Type B pancreatic cell (in vitro differentiated cells): ENCODE measurements around the gene FAIM2. TPM values are rescaled to one million over a fixed set of nuclear protein-coding genes. Genes with fewer than 3 reads are reported as not detected.

Experiments
- DNase-seq: peaks from one replicate; pipeline ENCODE4 v3.0.0; 2021; ENCODE audit warnings: mixed read lengths; ENCODE audit not compliant: unreplicated experiment; ENCODE audit errors: extremely low spot score
- H3K27ac Mint-ChIP-seq: 2 replicates; pipeline ENCODE4 v1.8.0; 2021; ENCODE audit warnings: mild to moderate bottlenecking, mixed read lengths
- H3K27me3 Mint-ChIP-seq: 2 replicates; pipeline ENCODE4 v1.8.0; 2021; ENCODE audit warnings: mixed read lengths
- H3K36me3 Mint-ChIP-seq: 2 replicates; pipeline ENCODE4 v1.8.0; 2021; ENCODE audit warnings: mixed read lengths
- H3K4me1 Mint-ChIP-seq: one replicate; pipeline ENCODE4 v1.8.0; 2021; ENCODE audit warnings: mixed read lengths; ENCODE audit not compliant: unreplicated experiment
- H3K4me3 Mint-ChIP-seq: 2 replicates; pipeline ENCODE4 v1.8.0; 2021; ENCODE audit warnings: mild to moderate bottlenecking, mixed read lengths
- H3K9me3 Mint-ChIP-seq: 2 replicates; pipeline ENCODE4 v1.8.0; 2021; ENCODE audit warnings: mixed read lengths
- CTCF ChIP-seq: fragments of 200-600 bp; sonication (generic); conservative IDR thresholded peaks from 2 replicates; pipeline ENCODE4 v1.5.0; 2021; ENCODE audit warnings: antibody characterized with exemption, mild to moderate bottlenecking
- total RNA-seq: library from RNA; stranded (reverse); gene quantifications from 2 replicates; pipeline ENCODE4 v1.2.1, GENCODE V29; 2021; ENCODE audit warnings: low replicate concordance

FAIM2 gene
- total RNA-seq, 1 donor from 2014 or later, result 1.7 TPM

- Mint-ChIP-seq H3K27ac (peak overlapping the region; percentile 36), H3K4me3 (no peak overlapping the region), H3K27me3 (no peaks in the 10 kb centered on the region), H3K9me3 (no peaks in the 10 kb centered on the region), H3K36me3 (no peaks in the 10 kb centered on the region), H3K4me1 (peaks cover 15% of the 10 kb centered on the region)
- no peak for DNase-seq
- no peak for TF ChIP-seq CTCF
These were observed 33.7 kb downstream of the FAIM2 start for GRCh38 chr12:49869816-49870500.

GRCh38 chr12:49868952-49869815 lies 34.5 kb downstream of the FAIM2 start:
- DNase-seq, result no peak
- Mint-ChIP-seq H3K9me3 (no peaks in the 10 kb centered on the region), H3K36me3 (no peaks in the 10 kb centered on the region), H3K27ac (peak overlapping the region; percentile 78), H3K27me3 (peaks cover 6% of the 10 kb centered on the region), H3K4me1 (peaks cover 15% of the 10 kb centered on the region), H3K4me3 (no peak overlapping the region)
- TF ChIP-seq CTCF, result no peak

- no peaks in the 10 kb centered on the region for H3K9me3 Mint-ChIP-seq
- H3K4me1 Mint-ChIP-seq, result peaks cover 15% of the 10 kb centered on the region
- peak overlapping the region; percentile 23 for H3K27ac Mint-ChIP-seq
- no peaks in the 10 kb centered on the region for H3K36me3 Mint-ChIP-seq
- no peak for DNase-seq
- no peak for TF ChIP-seq CTCF
- no peak overlapping the region for H3K4me3 Mint-ChIP-seq
- H3K27me3 Mint-ChIP-seq, result peaks cover 6% of the 10 kb centered on the region
These were observed 35.3 kb downstream of the FAIM2 start for GRCh38 chr12:49868449-49868848.

GRCh38 chr12:49867570-49868341 lies 35.9 kb downstream of the FAIM2 start:
- DNase-seq, result no peak
- Mint-ChIP-seq H3K4me3 (peak overlapping the region; percentile 70), H3K27me3 (peaks cover 6% of the 10 kb centered on the region), H3K27ac (peak overlapping the region; percentile 95), H3K36me3 (no peaks in the 10 kb centered on the region), H3K4me1 (peaks cover 15% of the 10 kb centered on the region), H3K9me3 (no peaks in the 10 kb centered on the region)
- TF ChIP-seq CTCF, result no peak

GRCh38 chr12:49866859-49867569 lies 36.7 kb downstream of the FAIM2 start:
- peaks cover 15% of the 10 kb centered on the region for H3K4me1 Mint-ChIP-seq
- no peaks in the 10 kb centered on the region for H3K9me3 Mint-ChIP-seq
- peak; percentile 97 for TF ChIP-seq CTCF
- peak; percentile 82 for DNase-seq
- no peaks in the 10 kb centered on the region for H3K36me3 Mint-ChIP-seq
- H3K4me3 Mint-ChIP-seq, result no peak overlapping the region
- peaks cover 6% of the 10 kb centered on the region for H3K27me3 Mint-ChIP-seq
- H3K27ac Mint-ChIP-seq, result peak overlapping the region; percentile 95
